GM12878 (cell line): ENCODE results near the gene TRIM40. TPM values are rescaled to one million over a fixed set of nuclear protein-coding genes. Genes with fewer than 3 reads are reported as not detected.

Experiments used
- ATAC-seq: fragments of 200-7000 bp; cut with Tn5 transposase; 3 replicates; pipeline ENCODE4 v1.9.1; 2020; ENCODE audit warnings: mild to moderate bottlenecking, moderate library complexity
- BruUV-seq: library from RNA; stranded (reverse); fragments of 400-500 nt; replicated peaks from 2 replicates; lab custom pipeline; 2021; lab: Mats Ljungman, UMichigan
- CTCF ChIA-PET: fragments of 300-600 bp; sonication (Branson Sonifier 250); formaldehyde crosslinking; extraction: SDS; loops from one replicate; lab custom pipeline; 2021; ENCODE audit warnings: inconsistent platforms; lab: Yijun Ruan, JAX
- POLR2A ChIA-PET: fragments of 350-600 bp; formaldehyde crosslinking; extraction: SDS; loops from one replicate; lab custom pipeline; 2021; ENCODE audit warnings: inconsistent platforms; lab: Charles Lee
- RAD21 ChIA-PET: fragments of 300-600 bp; sonication (Branson Sonifier 250); formaldehyde crosslinking; loops from one replicate; lab custom pipeline; 2023; ENCODE audit warnings: antibody characterized with exemption; ENCODE audit not compliant: unreplicated experiment; lab: Charles Lee
- SMC1A ChIA-PET: fragments of 300-600 bp; sonication (Branson Sonifier 250); formaldehyde crosslinking; loops from one replicate; lab custom pipeline; 2023; ENCODE audit not compliant: unreplicated experiment, uncharacterized antibody; lab: Charles Lee
- DNase-seq: peaks from one replicate; pipeline ENCODE4 v3.0.0-alpha.2; 2011; ENCODE audit warnings: low read depth, low spot score
- FAIRE-seq: peaks from 3 replicates; lab custom pipeline; 2011; peaks lifted over from hg19 to GRCh38; lab: Jason Lieb, UNC
- H2AFZ ChIP-seq: 2 replicates; pipeline ENCODE4 v1.6.0; 2011; ENCODE audit warnings: low read depth, low read length, control low read depth; ENCODE audit not compliant: control insufficient read depth
- H3K27ac ChIP-seq: 2 replicates; pipeline ENCODE4 v1.5.1; 2011; ENCODE audit warnings: control low read depth; ENCODE audit not compliant: control insufficient read depth, insufficient read depth
- H3K27me3 ChIP-seq, 2 experiments: replicated peaks in 1 of 2; 2 replicates each; pipeline versions ENCODE4 v1.6.0 to v1.6.1; 2011; ENCODE audit warnings: low read length in 1 of 2; ENCODE audit not compliant: control insufficient read depth in 2 of 2, insufficient read depth in 2 of 2
- H3K36me3 ChIP-seq, 2 experiments: 2 replicates each; pipeline ENCODE4 v1.5.1; 2011; ENCODE audit warnings: low read length in 1 of 2; ENCODE audit not compliant: control insufficient read depth in 2 of 2, insufficient read depth in 2 of 2
- H3K4me1 ChIP-seq: 2 replicates; pipeline ENCODE4 v1.6.1; 2011; ENCODE audit warnings: mild to moderate bottlenecking, low read length, moderate library complexity, mixed read lengths; ENCODE audit not compliant: control insufficient read depth, insufficient read depth
- H3K4me2 ChIP-seq: 2 replicates; pipeline ENCODE4 v1.6.0; 2011; ENCODE audit warnings: control low read depth; ENCODE audit not compliant: control insufficient read depth, insufficient read depth
- H3K4me3 ChIP-seq: fragments of 200-600 bp; sonication (generic); 2 replicates; pipeline ENCODE4 v1.5.1; 2016
- H3K79me2 ChIP-seq: 2 replicates; pipeline ENCODE4 v1.6.0; 2011; ENCODE audit warnings: low read length; ENCODE audit not compliant: control insufficient read depth, insufficient read depth
- H3K9ac ChIP-seq: 2 replicates; pipeline ENCODE4 v1.8.0; 2011; ENCODE audit warnings: low read length, control low read depth, mixed read lengths; ENCODE audit not compliant: control insufficient read depth, insufficient read depth
- H3K9me3 ChIP-seq: replicated peaks from 3 replicates; pipeline ENCODE4 v1.5.1; 2011; ENCODE audit warnings: mild to moderate bottlenecking, low read length; ENCODE audit not compliant: control insufficient read depth, insufficient read depth
- H4K20me1 ChIP-seq: 2 replicates; pipeline ENCODE4 v1.6.0; 2011; ENCODE audit not compliant: control insufficient read depth, insufficient read depth
- BHLHE40 ChIP-seq, 2 experiments: fragments of 450-650 bp in 1 of 2; IDR thresholded peaks; 2 replicates each; pipeline ENCODE4 v1.6.1; 2011 to 2017; ENCODE audit warnings: low read depth in 2 of 2, borderline replicate concordance in 1 of 2, improper control_type of control experiment in 1 of 2, low read length in 1 of 2, mild to moderate bottlenecking in 1 of 2
- ESRRA ChIP-seq: IDR thresholded peaks from 2 replicates; pipeline ENCODE4 v1.6.1; 2012; ENCODE audit warnings: mild to moderate bottlenecking, low read length, improper control_type of control experiment
- NBN ChIP-seq: fragments of 450-650 bp; IDR thresholded peaks from 2 replicates; pipeline ENCODE4 v1.6.1; 2016
- PKNOX1 ChIP-seq: fragments of 450-650 bp; IDR thresholded peaks from 2 replicates; pipeline ENCODE4 v1.6.1; 2016; ENCODE audit warnings: mild to moderate bottlenecking
- RAD21 ChIP-seq: IDR thresholded peaks from 2 replicates; pipeline ENCODE4 v1.6.1; 2011; ENCODE audit warnings: mild to moderate bottlenecking, low read depth, low read length, moderate library complexity; ENCODE audit not compliant: insufficient read depth
- RCOR1 ChIP-seq: conservative IDR thresholded peaks from 2 replicates; pipeline ENCODE4 v1.6.1; 2012; ENCODE audit warnings: low read depth, low read length, improper control_type of control experiment
- SKIL ChIP-seq: fragments of 450-650 bp; IDR thresholded peaks from 2 replicates; pipeline ENCODE4 v1.6.1; 2017; ENCODE audit warnings: mild to moderate bottlenecking, low read depth, inconsistent platforms; ENCODE audit not compliant: poor library complexity, severe bottlenecking
- SMARCA5 ChIP-seq: fragments of 450-650 bp; IDR thresholded peaks from 2 replicates; pipeline ENCODE4 v1.6.1; 2017; ENCODE audit warnings: mild to moderate bottlenecking
- STAT1 ChIP-seq: fragments of 450-650 bp; conservative IDR thresholded peaks from 2 replicates; pipeline ENCODE4 v1.6.1; 2014; ENCODE audit warnings: antibody characterized with exemption, mild to moderate bottlenecking
- STAT3 ChIP-seq: IDR thresholded peaks from 2 replicates; pipeline ENCODE4 v1.6.1; 2011; ENCODE audit warnings: low read depth, low read length, improper control_type of control experiment
- TAF1 ChIP-seq: IDR thresholded peaks from 2 replicates; pipeline ENCODE4 v1.6.1; 2011; ENCODE audit warnings: mild to moderate bottlenecking, low read depth, low read length, borderline replicate concordance
- TBL1XR1 ChIP-seq: IDR thresholded peaks from 2 replicates; pipeline ENCODE4 v1.6.1; 2012; ENCODE audit warnings: low read depth, low read length, improper control_type of control experiment
- WGBS: methylation state at CpG from one replicate; pipeline ENCODE4 v1.1.6; 2016; ENCODE audit warnings: low lambda C conversion rate; ENCODE audit not compliant: insufficient replicate concordance, insufficient coverage; ENCODE audit errors: missing lambda C conversion rate; 5-methylcytosine and 5-hydroxymethylcytosine counted together
- in situ Hi-C: fragments of 300-500 bp; cut with MboI; formaldehyde crosslinking; loops from 9 replicates; pipeline ENCODE4 v1.14.3; 2018; ENCODE audit warnings: mixed read lengths
- intact Hi-C: fragments of 100-400 bp; cut with micrococcal nuclease; formaldehyde crosslinking; loops from one replicate; pipeline ENCODE4 v1.14.2; 2022; ENCODE audit not compliant: unreplicated experiment
- polyA plus RNA-seq, 11 experiments: library from polyadenylated mRNA; depleted of rRNA in 4 of 11; unstranded in 6 of 11; stranded (reverse) in 5 of 11; fragments of >200 nt; fragmentation: Nextera tagmentation in 4 of 11; fragmentation: Illumina TruSeq in 1 of 11; extraction: Ambion mirVana in 4 of 11; extraction: Trizol in 1 of 11; gene quantifications; 1 replicate in 1 of 11; 2 replicates in 10 of 11; pipeline versions ENCODE4 v1.2.1 to v1.2.3, GENCODE V29; 2011 to 2016; ENCODE audit warnings: inconsistent platforms in 2 of 11, missing spikeins in 2 of 11, low read depth in 1 of 11
- total RNA-seq, 4 experiments: library from RNA; depleted of rRNA in 3 of 4; stranded (reverse); fragments of >200 nt in 3 of 4; fragmentation: Illumina TruSeq in 1 of 4; extraction: Trizol in 1 of 4; gene quantifications; 2 replicates each; pipeline versions ENCODE4 v1.2.1 to v1.2.3, GENCODE V29; 2013 to 2021
- TF ChIP-seq, protein P1 (sequence below), 3 experiments: IDR thresholded peaks in 2 of 3; conservative IDR thresholded peaks in 1 of 3; 2 replicates each; pipeline ENCODE4 v1.5.1; 2011; ENCODE audit warnings: low read depth in 3 of 3, low read length in 3 of 3, mild to moderate bottlenecking in 3 of 3, control low read depth in 2 of 3, moderate library complexity in 2 of 3, inconsistent platforms in 1 of 3, mixed read lengths in 1 of 3; ENCODE audit not compliant: control insufficient read depth in 2 of 3, insufficient read depth in 1 of 3; ENCODE audit errors: extremely low read depth in 1 of 3
- TF ChIP-seq, protein P2 (sequence below): IDR thresholded peaks from 2 replicates; pipeline ENCODE4 v1.6.1; 2011; ENCODE audit warnings: borderline replicate concordance, low read depth, mild to moderate bottlenecking, moderate library complexity, mixed read lengths, low read length; ENCODE audit not compliant: insufficient read depth; ENCODE audit errors: extremely low read length

TRIM40 gene
- total and polyA plus RNA-seq, 10 of the 15 experiments (the other 5 are each of a cell fraction or from before 2014, with no cell fraction given), result not detected

DNA sequence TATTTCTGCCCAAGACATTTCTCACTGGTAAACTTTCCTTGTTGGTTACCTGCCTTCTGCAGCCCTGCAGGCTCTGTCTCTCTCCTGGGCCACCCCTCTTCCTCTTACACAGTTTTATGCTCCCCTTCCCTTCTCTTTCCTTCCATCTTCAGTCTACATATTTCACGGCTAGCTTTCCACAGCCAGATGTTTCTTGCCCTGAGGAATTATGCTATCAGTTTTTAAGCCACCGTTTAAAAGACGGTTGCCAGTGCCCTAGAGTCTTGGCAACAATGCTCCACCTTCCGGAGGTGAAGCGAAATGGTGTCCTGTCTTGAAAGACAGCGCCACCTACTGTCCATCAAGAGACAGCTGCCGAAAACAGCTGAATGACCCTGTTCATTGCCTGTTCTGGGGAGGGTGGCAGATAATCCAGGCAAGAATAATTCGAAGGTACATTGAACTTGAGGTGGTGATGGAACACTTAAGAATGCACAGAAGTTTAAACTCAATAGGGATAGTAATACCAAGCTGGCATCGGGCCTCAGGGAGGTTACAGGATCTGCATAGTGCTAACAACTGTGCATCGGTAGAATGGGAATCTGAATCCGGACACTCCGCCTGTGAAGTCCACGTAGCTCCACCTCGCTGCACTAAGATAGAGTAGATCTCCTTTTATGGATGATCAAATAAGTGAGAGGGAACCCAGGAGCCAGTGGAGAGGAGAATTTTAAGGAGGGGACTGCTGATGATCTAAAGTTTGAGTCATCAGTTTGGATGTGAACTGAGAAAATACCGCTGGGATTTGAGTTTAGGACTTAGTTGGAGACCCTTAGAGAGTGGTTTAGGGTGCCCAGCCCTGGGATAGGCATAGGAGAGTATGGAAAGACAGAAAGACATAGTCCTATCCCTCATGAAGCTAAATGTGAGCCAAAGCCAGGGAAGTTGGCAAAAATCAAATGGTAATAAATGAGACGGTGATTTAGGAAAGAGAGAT, 4.8 kb upstream of the TRIM40 start:
- ChIA-PET RAD21 (interaction anchor here (0.6 to 8.5 kb wide), 14 partner anchors 9 to 113 kb away, joined by 3 to 333 read pairs (median 4); partner anchors contain the start of genes PPP1R11 and TRIM31), POLR2A (interaction anchor here (0.6 to 4.2 kb wide), 6 partner anchors 18 to 70 kb away, joined by 3 to 41 read pairs (median 4); partner anchors contain the start of genes POLR1H and TRIM31), CTCF (interaction anchor here (0.6 to 8.5 kb wide), 28 partner anchors 9 to 283 kb away, joined by 3 to 561 read pairs (median 6); partner anchors contain the start of genes POLR1H and TRIM31), SMC1A (interaction anchor here (0.7 to 18.7 kb wide), 17 partner anchors 9 to 93 kb away, joined by 3 to 647 read pairs (median 7); partner anchors contain the start of genes PPP1R11 and TRIM31)
- ATAC-seq (peak; percentile 97), DNase-seq (peak; percentile 32), FAIRE-seq (peak; percentile 94)
- no TSS peak for BruUV-seq
- Histone ChIP-seq H2AFZ (peak overlapping the region; percentile 15), H3K79me2 (no peaks in the 10 kb centered on the region), H3K9me3 (no peaks in the 10 kb centered on the region), H3K27me3 (peaks cover 4 to 10% of the 10 kb centered on the region in 2 experiments), H4K20me1 (no peaks in the 10 kb centered on the region), H3K4me1 (peaks cover 5% of the 10 kb centered on the region), H3K4me2 (peak overlapping the region; percentile 3; the same call in 1 of the 2 replicates), H3K9ac (no peak overlapping the region), H3K4me3 (no peak overlapping the region), H3K36me3 (no peaks in the 10 kb centered on the region), H3K27ac (no peak overlapping the region)
- in situ Hi-C loops (no loop called here), intact Hi-C loops (loop anchor here (1.0 to 2.0 kb wide), 2 partner anchors 28 to 40 kb away; no protein-coding TSS in a partner anchor)
- WGBS, result 22% methylated on average over 16 of the region's 16 CpGs
- TF ChIP-seq SMARCA5 (peak; percentile 79; the same call in 1 of the 2 replicates), STAT3 (peak; percentile 76; the same call in 1 of the 2 replicates), STAT1 (peak; percentile 70; the same call in 1 of the 2 replicates), TAF1 (no peak), ESRRA (0 out of 2 replicates have a peak, but pooled peaks have one; percentile 30), RCOR1 (0 out of 2 replicates have a peak, but pooled peaks have one; percentile 42), BHLHE40 (IDR thresholded peaks at IDR 0.05; ENCODE audit: borderline replicate concordance in 1 of 2, low read depth in 2 of 2, low read length in 1 of 2) (peak; percentile 10 to 49; a peak in 1 of 4 replicates), SKIL (peak; percentile 51), TBL1XR1 (no peak), PKNOX1 (peak; percentile 76; the same call in 1 of the 2 replicates), RAD21 (peak; percentile 81), NBN (0 out of 2 replicates have a peak, but pooled peaks have one; percentile 43)
- TF ChIP-seq, protein P1, sequence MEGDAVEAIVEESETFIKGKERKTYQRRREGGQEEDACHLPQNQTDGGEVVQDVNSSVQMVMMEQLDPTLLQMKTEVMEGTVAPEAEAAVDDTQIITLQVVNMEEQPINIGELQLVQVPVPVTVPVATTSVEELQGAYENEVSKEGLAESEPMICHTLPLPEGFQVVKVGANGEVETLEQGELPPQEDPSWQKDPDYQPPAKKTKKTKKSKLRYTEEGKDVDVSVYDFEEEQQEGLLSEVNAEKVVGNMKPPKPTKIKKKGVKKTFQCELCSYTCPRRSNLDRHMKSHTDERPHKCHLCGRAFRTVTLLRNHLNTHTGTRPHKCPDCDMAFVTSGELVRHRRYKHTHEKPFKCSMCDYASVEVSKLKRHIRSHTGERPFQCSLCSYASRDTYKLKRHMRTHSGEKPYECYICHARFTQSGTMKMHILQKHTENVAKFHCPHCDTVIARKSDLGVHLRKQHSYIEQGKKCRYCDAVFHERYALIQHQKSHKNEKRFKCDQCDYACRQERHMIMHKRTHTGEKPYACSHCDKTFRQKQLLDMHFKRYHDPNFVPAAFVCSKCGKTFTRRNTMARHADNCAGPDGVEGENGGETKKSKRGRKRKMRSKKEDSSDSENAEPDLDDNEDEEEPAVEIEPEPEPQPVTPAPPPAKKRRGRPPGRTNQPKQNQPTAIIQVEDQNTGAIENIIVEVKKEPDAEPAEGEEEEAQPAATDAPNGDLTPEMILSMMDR (IDR thresholded peaks at IDR 0.05 in 2 of 3, conservative IDR thresholded peaks at IDR 0.05 in 1 of 3; ENCODE audit: control insufficient read depth in 2 of 3, extremely low read depth in 1 of 3, insufficient read depth in 1 of 3, low read depth in 3 of 3, low read length in 3 of 3), result peak; percentile 98 to 100 (median 100); a peak in 5 of 6 replicates
- TF ChIP-seq, protein P2, sequence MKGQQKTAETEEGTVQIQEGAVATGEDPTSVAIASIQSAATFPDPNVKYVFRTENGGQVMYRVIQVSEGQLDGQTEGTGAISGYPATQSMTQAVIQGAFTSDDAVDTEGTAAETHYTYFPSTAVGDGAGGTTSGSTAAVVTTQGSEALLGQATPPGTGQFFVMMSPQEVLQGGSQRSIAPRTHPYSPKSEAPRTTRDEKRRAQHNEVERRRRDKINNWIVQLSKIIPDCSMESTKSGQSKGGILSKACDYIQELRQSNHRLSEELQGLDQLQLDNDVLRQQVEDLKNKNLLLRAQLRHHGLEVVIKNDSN, result no peak
